Head of caudate nucleus (tissue), 42 donors: Measurements from ENCODE around the gene LIMS2.
A peak's percentile ranks its signal among the peaks of the same experiment; 100 is the strongest.

Source experiments
- DNase-seq, 42 donors: peaks; one replicate each; pipeline versions ENCODE4 v3.0.0 to v3.0.0-alpha.2; 2020 to 2021; ENCODE audit warnings: mixed read lengths in 7 of 42
- intact Hi-C: fragments of 100-400 bp; cut with DNase I; formaldehyde crosslinking; loops from one replicate; pipeline ENCODE4 v1.15.0; 2022

LIMS2 gene

GRCh38 chr2:127663566-127664064 is 11.7 kb downstream of the LIMS2 start:
- peak in 10 of 42 donors; percentile 0 to 17 (median 5) for DNase-seq
- intact Hi-C loops = no loop called here

- DNase-seq = peak in 10 of 42 donors; percentile 3 to 26 (median 10)
- intact Hi-C loops = no loop called here
Measured at GRCh38 chr2:127662937-127663565, 12.3 kb downstream of the LIMS2 start.

- peak in 8 of 42 donors; percentile 3 to 21 (median 10) for DNase-seq
- intact Hi-C loops = no loop called here
Measured at GRCh38 chr2:127661949-127662510, 13.3 kb downstream of the LIMS2 start.

GRCh38 chr2:127661072-127661649 is 14.2 kb downstream of the LIMS2 start:
- DNase-seq = peak in 28 of 42 donors; percentile 25 to 83 (median 66)
- intact Hi-C loops = no loop called here

GRCh38 chr2:127660291-127660578 is 15.1 kb downstream of the LIMS2 start:
- intact Hi-C loops = no loop called here
- DNase-seq = peak in 1 of 42 donors; percentile 1

- intact Hi-C loops = loop anchor here (10.0 kb wide), 1 partner anchor 135 kb away; the partner anchor contains the start of gene IWS1
- DNase-seq = peak in 2 of 42 donors; percentile 1 to 2
Measured at GRCh38 chr2:127659408-127660290, 15.7 kb downstream of the LIMS2 start.

- DNase-seq = peak in 2 of 42 donors; percentile 1 to 7
- intact Hi-C loops = loop anchor here (10.0 kb wide), 1 partner anchor 134 kb away; the partner anchor contains the start of gene IWS1
Measured at GRCh38 chr2:127658641-127659407, 16.5 kb downstream of the LIMS2 start.

GRCh38 chr2:127658146-127658545 is 17.2 kb downstream of the LIMS2 start:
- DNase-seq = no peak
- intact Hi-C loops = loop anchor here (10.0 kb wide), 1 partner anchor 133 kb away; the partner anchor contains the start of gene IWS1

- no peak for DNase-seq
- intact Hi-C loops = loop anchor here (10.0 kb wide), 1 partner anchor 132 kb away; the partner anchor contains the start of gene IWS1
Measured at GRCh38 chr2:127657232-127657595, 18.1 kb downstream of the LIMS2 start.

- intact Hi-C loops = loop anchor here (10.0 kb wide), 1 partner anchor 132 kb away; the partner anchor contains the start of gene IWS1
- no peak for DNase-seq
Measured at GRCh38 chr2:127656569-127657231, 18.6 kb downstream of the LIMS2 start.

- intact Hi-C loops = loop anchor here (10.0 kb wide), 1 partner anchor 131 kb away; the partner anchor contains the start of gene IWS1
- peak in 1 of 42 donors; percentile 2 for DNase-seq
Measured at GRCh38 chr2:127655209-127656073, 19.9 kb downstream of the LIMS2 start.

GRCh38 chr2:127654838-127655175 is 20.5 kb downstream of the LIMS2 start:
- intact Hi-C loops = loop anchor here (10.0 kb wide), 1 partner anchor 130 kb away; the partner anchor contains the start of gene IWS1
- DNase-seq = peak in 2 of 42 donors; percentile 14 to 16

GRCh38 chr2:127654084-127654837 is 21.1 kb downstream of the LIMS2 start:
- peak in 1 of 42 donors; percentile 12 for DNase-seq
- intact Hi-C loops = loop anchor here (10.0 kb wide), 1 partner anchor 129 kb away; the partner anchor contains the start of gene IWS1

- intact Hi-C loops = loop anchor here (10.0 kb wide), 1 partner anchor 129 kb away; the partner anchor contains the start of gene IWS1
- DNase-seq = peak in 1 of 42 donors; percentile 5
Measured at GRCh38 chr2:127653421-127654083, 21.8 kb downstream of the LIMS2 start.

GRCh38 chr2:127652786-127653357 is 22.5 kb downstream of the LIMS2 start:
- DNase-seq = no peak
- intact Hi-C loops = loop anchor here (10.0 kb wide), 1 partner anchor 128 kb away; the partner anchor contains the start of gene IWS1
